ENCODE measurements around the gene WEE1.

WEE1 gene

DNA sequence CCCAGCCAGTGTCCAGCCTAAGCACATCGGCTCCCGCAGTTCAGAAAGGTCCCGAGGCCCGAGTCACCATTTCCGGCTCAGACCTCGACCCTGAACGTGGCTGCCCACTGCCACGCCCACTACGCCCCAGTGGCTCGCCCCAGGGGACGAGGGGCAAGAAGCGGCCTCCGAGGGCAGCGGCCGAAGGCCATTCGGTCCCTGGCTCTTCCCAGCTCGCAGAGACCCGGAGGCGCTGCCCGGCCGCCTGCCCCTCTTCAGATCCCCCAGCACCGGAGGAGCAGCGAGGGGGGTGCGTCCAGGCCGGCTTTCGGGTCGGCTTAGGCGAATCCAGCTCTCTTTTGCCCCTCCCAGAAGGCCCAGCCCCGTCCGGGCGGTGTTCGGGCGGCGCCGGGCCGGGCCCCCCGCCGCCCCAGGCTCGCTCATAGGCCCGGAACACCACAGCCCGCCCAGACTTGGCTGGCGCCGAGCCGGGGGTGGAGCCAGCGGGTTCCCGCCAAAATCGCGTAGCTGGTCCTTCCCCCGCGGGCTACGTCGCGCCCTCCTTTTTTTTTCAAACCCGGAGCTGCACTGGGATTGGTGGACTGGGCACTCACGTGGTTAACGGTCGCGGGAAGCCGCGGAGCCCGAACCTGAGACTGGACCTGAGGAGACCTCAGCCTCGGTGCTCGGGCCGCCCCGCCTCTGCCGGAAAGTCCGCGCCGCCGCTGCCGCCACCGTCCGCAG is at the start of gene WEE1:
TSS of gene WEE1 (plus strand) at position 619 of the 723 bp plus-strand sequence. CDS start 264 bp downstream, outside the sequence.
- TF ChIP-seq Cebpa-rat (IDR thresholded peaks at IDR 0.05), result no peak
- peaks cover 39% of the 10 kb centered on the region for H4K20me1 ChIP-seq
- H3K4me2 ChIP-seq, result peak within 1 kb of the TSS; percentile 93
- no peaks in the 10 kb centered on the region for H3K27me3 ChIP-seq
- H3K9me3 ChIP-seq, result no peaks in the 10 kb centered on the region
- H3K4me3 ChIP-seq, result peak within 1 kb of the TSS; percentile 99
- H3K4me1 ChIP-seq, result peaks cover 52% of the 10 kb centered on the region
- H3K36me3 ChIP-seq, result peaks cover 17% of the 10 kb centered on the region
- peak within 1 kb of the TSS; percentile 97 for H3K27ac ChIP-seq
- H3K9ac ChIP-seq, result peak within 1 kb of the TSS; percentile 97

DNA sequence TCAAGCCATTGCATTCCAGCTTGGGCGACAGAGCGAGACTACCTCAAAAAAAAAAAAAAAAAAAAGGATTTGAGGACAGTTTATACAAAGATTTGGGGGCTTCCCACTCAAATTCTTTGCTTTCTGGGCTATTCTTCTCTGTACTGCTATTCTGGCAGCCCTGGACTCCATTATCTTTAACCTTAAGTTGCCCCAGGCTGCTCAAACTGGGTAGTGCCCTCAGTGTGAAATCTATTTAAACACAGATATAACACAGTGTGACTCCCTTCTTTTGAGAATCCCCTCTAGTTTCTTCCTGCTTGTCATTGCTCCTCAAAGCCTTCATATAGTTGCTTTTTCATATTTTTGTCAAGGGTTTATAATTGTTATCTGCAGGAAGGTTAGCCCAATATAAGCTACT is 49.5 kb upstream of the WEE1 start:
- H3K4me1 ChIP-seq, result no peaks in the 10 kb centered on the region
- no peaks in the 10 kb centered on the region for H4K20me1 ChIP-seq
- H3K36me3 ChIP-seq, result peaks cover 65% of the 10 kb centered on the region
- no peak for TF ChIP-seq Cebpa-rat (IDR thresholded peaks at IDR 0.05)
- no peak overlapping the region for H3K9ac ChIP-seq
- H3K9me3 ChIP-seq, result no peaks in the 10 kb centered on the region
- H3K4me2 ChIP-seq, result no peak overlapping the region
- no peak overlapping the region for H3K27ac ChIP-seq
- no peaks in the 10 kb centered on the region for H3K27me3 ChIP-seq
- no peak overlapping the region for H3K4me3 ChIP-seq

DNA sequence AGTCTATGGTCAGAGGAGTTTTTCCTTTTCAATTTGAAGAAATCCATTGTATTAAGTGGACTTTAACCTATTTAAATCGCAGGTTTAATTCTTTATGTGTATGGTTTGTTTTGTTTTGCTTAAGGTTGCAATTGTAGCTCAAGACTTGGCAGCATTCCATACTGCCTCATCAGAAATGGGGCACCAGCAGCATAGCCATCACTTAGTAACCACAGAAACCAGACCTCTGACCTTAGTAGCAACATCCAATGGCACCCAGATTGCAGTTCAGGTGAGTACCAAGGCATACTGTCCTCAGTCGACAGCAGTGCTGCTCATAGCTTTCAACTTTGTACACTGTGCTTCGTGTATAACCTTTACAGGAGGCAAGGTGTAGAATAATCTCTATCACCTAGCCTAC is 48.4 kb upstream of the WEE1 start:
- Histone ChIP-seq H3K9me3 (no peaks in the 10 kb centered on the region), H4K20me1 (no peaks in the 10 kb centered on the region), H3K4me1 (no peaks in the 10 kb centered on the region), H3K27ac (no peak overlapping the region), H3K27me3 (no peaks in the 10 kb centered on the region), H3K9ac (no peak overlapping the region), H3K36me3 (peaks cover 66% of the 10 kb centered on the region), H3K4me3 (no peak overlapping the region), H3K4me2 (no peak overlapping the region)
- no peak for TF ChIP-seq Cebpa-rat (IDR thresholded peaks at IDR 0.05)

DNA sequence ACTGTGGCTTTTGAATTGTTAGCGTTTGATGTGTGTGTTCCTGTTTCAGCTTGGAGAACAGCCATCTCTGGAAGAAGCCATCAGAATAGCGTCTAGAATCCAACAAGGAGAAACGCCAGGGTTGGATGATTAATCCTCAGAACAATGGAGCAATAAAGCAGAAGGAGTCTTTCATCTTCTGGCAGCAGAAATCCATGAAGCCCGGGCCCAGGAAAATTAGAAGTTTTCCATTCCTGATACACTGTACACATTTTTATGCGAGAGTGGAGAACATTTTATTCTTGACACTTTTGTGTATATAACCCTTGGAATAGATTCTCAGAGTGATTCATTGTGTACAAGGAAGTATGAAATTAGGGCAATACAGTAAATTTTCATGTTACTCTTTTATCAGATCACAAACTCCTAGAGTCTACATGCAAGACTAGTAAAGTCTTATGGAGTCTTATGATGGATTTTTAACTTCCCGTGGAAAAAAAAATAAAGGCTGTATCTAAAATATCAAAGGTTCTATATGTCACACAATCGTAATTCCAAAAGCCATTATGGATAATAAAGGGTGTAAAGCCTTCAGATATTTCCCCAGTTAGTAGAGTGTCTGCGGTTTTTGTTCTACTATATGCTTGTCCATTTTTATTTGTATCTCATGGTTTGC is 45.9 kb upstream of the WEE1 start:
- no peak overlapping the region for H3K4me2 ChIP-seq
- H3K9me3 ChIP-seq, result no peaks in the 10 kb centered on the region
- H3K4me3 ChIP-seq, result no peak overlapping the region
- no peaks in the 10 kb centered on the region for H3K27me3 ChIP-seq
- H4K20me1 ChIP-seq, result no peaks in the 10 kb centered on the region
- peaks cover 45% of the 10 kb centered on the region for H3K36me3 ChIP-seq
- no peak overlapping the region for H3K27ac ChIP-seq
- H3K4me1 ChIP-seq, result no peaks in the 10 kb centered on the region
- no peak overlapping the region for H3K9ac ChIP-seq
- no peak for TF ChIP-seq Cebpa-rat (IDR thresholded peaks at IDR 0.05)

DNA sequence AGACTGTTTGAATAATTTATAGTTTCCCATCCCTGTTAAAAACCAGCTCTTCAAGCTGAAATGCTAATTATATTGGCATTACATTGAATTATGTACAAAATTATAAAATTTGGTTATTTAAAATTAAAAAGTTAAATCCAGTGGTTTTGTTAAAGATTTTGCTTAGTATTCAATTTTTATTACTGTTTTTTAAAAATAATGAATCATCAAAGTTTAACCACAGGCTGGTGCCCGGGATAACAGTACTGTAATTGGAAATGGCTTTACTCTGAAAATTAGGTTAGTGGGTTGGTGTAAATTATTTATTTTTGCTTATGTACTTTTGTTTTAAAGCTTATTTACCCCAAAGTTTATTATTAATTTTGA is 45.4 kb upstream of the WEE1 start:
- Histone ChIP-seq H3K4me1 (no peaks in the 10 kb centered on the region), H3K4me2 (no peak overlapping the region), H4K20me1 (no peaks in the 10 kb centered on the region), H3K27me3 (no peaks in the 10 kb centered on the region), H3K27ac (no peak overlapping the region), H3K9me3 (no peaks in the 10 kb centered on the region), H3K4me3 (no peak overlapping the region), H3K9ac (no peak overlapping the region), H3K36me3 (peaks cover 44% of the 10 kb centered on the region)
- no peak for TF ChIP-seq Cebpa-rat (IDR thresholded peaks at IDR 0.05)

DNA sequence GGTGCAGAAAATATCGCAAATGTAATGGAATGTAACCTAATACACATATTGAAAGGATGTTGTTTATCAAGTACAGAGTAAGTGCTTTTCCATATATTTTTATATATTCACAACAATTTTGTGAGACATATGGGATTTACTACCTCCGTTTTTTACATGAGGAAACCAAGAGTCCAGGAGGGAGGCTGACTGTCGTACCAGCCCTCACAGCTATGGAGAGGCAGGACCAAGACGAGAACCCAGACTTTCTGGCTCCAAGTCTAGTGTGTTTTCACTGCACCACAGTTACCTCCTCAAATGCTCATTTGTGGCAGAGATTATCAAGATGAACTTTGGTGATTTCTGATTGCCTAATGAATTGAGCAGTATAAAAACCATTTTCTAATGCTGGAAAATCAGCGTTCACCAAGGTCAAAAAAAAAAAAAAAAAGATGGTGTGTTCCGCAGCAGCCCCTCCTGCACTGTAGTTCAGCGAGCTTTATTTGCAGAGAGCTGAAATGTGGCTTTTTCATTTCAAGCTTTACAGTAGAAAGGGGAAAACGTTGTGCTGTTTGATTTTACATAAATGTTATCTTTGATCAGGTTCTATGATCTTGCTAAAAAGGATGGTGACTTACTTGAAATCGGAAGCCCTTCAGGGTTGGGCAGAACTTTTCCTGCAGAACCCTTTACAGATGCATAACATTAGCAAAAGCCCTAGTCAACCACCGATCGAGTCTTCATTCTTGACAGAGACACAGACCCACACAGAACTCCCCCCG is 44.7 kb upstream of the WEE1 start:
- Histone ChIP-seq H3K27me3 (no peaks in the 10 kb centered on the region), H4K20me1 (no peaks in the 10 kb centered on the region), H3K9me3 (no peaks in the 10 kb centered on the region), H3K36me3 (peaks cover 44% of the 10 kb centered on the region), H3K4me2 (no peak overlapping the region), H3K9ac (no peak overlapping the region), H3K4me1 (no peaks in the 10 kb centered on the region), H3K4me3 (no peak overlapping the region), H3K27ac (no peak overlapping the region)
- no peak for TF ChIP-seq Cebpa-rat (IDR thresholded peaks at IDR 0.05)

DNA sequence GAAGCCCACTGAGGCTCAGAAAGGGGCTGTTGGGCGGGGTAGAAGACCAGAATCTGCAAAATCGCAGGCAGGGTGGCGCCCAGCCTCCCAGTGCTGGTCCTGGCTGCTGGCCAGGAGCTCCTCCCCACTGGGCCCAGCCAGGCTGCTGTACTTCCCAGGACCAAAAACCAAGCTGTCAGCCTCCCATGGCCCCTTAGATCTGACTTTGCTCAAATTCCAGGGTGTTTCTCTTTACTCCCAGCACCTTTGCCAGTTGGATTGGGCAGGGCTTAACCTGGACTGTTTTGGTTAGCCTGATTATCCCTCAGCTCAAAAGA is 44.2 kb upstream of the WEE1 start:
- Histone ChIP-seq H3K4me1 (no peaks in the 10 kb centered on the region), H3K9ac (no peak overlapping the region), H3K9me3 (no peaks in the 10 kb centered on the region), H3K4me2 (no peak overlapping the region), H3K4me3 (no peak overlapping the region), H3K36me3 (peaks cover 44% of the 10 kb centered on the region), H3K27ac (no peak overlapping the region), H3K27me3 (no peaks in the 10 kb centered on the region), H4K20me1 (no peaks in the 10 kb centered on the region)
- no peak for TF ChIP-seq Cebpa-rat (IDR thresholded peaks at IDR 0.05)

DNA sequence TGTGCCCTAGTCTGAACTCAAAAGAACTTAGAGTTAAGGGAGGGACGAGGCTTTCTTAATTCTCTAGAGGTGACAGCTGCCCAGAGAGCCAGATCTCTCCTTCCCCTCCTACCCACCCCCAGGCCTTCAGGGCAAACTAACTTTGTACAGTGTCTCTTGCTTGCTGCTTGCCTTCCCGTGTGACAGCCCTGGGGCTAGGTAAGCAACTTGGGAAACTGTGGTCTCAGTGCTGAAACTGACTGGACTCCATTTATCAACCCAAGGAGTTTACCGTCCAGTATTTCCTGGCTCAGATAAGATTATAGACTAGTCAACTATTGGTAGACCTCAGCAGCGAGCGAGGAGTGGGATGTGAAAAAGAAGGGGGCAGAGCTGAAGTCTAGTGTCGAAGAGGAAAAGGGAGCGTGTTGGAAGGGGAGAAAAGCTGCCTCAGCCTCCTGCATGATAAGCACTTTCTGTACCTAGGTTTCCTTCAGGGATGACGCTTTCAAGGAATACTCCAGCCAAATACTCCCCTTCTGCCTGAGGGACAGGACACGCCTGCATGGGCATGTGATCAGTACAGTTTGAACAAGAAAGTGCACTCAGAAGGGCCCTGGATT is 43.3 kb upstream of the WEE1 start:
- H3K4me3 ChIP-seq, result no peak overlapping the region
- TF ChIP-seq Cebpa-rat (IDR thresholded peaks at IDR 0.05), result no peak
- no peak overlapping the region for H3K4me2 ChIP-seq
- no peak overlapping the region for H3K9ac ChIP-seq
- no peaks in the 10 kb centered on the region for H3K4me1 ChIP-seq
- H3K9me3 ChIP-seq, result no peaks in the 10 kb centered on the region
- H3K36me3 ChIP-seq, result peaks cover 39% of the 10 kb centered on the region
- no peak overlapping the region; the same call in 1 of the 2 replicates for H3K27ac ChIP-seq
- no peaks in the 10 kb centered on the region for H3K27me3 ChIP-seq
- no peaks in the 10 kb centered on the region for H4K20me1 ChIP-seq

DNA sequence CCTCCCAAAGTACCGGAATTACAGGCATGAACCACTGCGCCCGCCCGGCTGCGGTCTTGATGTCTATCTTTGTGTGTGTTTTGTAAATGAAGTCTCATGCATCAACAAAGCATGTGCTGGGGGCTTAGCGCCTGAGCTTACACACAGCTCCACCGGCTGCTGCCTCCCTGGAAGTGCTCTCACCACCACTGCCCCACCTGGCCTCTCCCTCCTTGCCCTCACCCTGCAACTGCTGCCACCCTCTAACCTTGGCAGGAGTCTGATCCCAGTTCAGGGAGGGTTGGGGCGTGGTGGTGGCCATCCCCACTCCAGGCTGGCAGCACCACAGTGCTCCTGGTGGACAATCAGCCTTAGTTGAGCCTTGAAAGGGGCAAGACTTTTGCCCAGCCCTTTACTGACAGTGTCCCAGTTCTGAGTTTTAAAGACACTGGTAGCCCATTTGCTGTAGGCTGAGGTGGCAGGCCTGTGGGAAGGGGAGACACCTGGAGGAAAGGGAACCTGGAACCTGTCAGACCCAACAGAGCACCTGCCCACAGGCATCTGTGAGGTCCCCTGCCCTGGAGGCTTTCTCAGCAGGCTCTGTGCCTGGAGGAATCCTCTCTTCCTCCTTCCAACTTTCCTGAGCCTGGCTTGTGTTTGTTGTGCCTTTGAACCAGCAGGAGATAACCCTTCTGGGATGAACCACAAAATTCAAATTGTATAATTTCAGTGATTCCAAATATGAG is 42.4 kb upstream of the WEE1 start:
- TF ChIP-seq Cebpa-rat (IDR thresholded peaks at IDR 0.05), result no peak
- Histone ChIP-seq H4K20me1 (no peaks in the 10 kb centered on the region), H3K4me1 (no peaks in the 10 kb centered on the region), H3K36me3 (peaks cover 30% of the 10 kb centered on the region), H3K27me3 (no peaks in the 10 kb centered on the region), H3K4me3 (no peak overlapping the region), H3K27ac (no peak overlapping the region), H3K9me3 (no peaks in the 10 kb centered on the region), H3K9ac (no peak overlapping the region), H3K4me2 (no peak overlapping the region)

All from BLaER1 (cell line).